Breast epithelium (tissue), 4 donors: ENCODE results near the gene PRF1. TPM values are rescaled to one million over a fixed set of nuclear protein-coding genes. Genes with fewer than 3 reads are reported as not detected.

ENCODE experiments used
- DNase-seq, 2 donors: peaks; one replicate each; pipeline ENCODE4 v3.0.0-alpha.2; 2019; ENCODE audit warnings: low spot score in 2 of 2
- H3K27ac ChIP-seq, 2 donors: fragments of 200-600 bp; sonication (generic) in 1 of 2; one replicate each; pipeline ENCODE4 v1.5.1; 2016 to 2019; ENCODE audit warnings: mild to moderate bottlenecking in 1 of 2
- H3K27me3 ChIP-seq, 2 donors: fragments of 200-600 bp; sonication (generic) in 1 of 2; one replicate each; pipeline versions ENCODE4 v1.5.1 to v1.6.0; 2017 to 2019; ENCODE audit warnings: control low read depth in 1 of 2, mild to moderate bottlenecking in 1 of 2
- H3K36me3 ChIP-seq: fragments of 200-600 bp; one replicate; pipeline ENCODE4 v1.5.1; 2019
- H3K4me1 ChIP-seq, 2 donors: fragments of 200-600 bp; sonication (generic); one replicate each; pipeline ENCODE4 v1.5.1; 2016 to 2019; ENCODE audit warnings: control low read depth in 1 of 2
- H3K4me3 ChIP-seq, 3 donors: fragments of 200-600 bp; sonication (generic); 1 replicate in 2 of 3; 2 replicates in 1 of 3; pipeline ENCODE4 v1.5.1; 2016 to 2019; ENCODE audit warnings: mild to moderate bottlenecking in 3 of 3, moderate library complexity in 2 of 3
- H3K9me3 ChIP-seq, 2 donors: fragments of 200-600 bp; sonication (generic) in 1 of 2; one replicate each; pipeline ENCODE4 v1.5.1; 2016 to 2019; ENCODE audit warnings: control low read depth in 1 of 2
- POLR2A ChIP-seq: fragments of 450-650 bp; IDR thresholded peaks from one replicate; pipeline ENCODE4 v1.6.1; 2016; ENCODE audit warnings: antibody characterized with exemption, mild to moderate bottlenecking, moderate library complexity
- POLR2AphosphoS5 ChIP-seq, 3 donors: sonication (generic); formaldehyde crosslinking; IDR thresholded peaks; one replicate each; pipeline ENCODE4 v1.6.1; 2017; ENCODE audit warnings: antibody characterized with exemption in 3 of 3
- intact Hi-C: fragments of 100-400 bp; cut with DNase I; formaldehyde crosslinking; loops from one replicate; pipeline ENCODE4 v1.15.1; 2023; ENCODE audit warnings: low total_unique reads
- total RNA-seq, 3 donors: library from RNA; depleted of rRNA; stranded (reverse); fragments of >200 nt; gene quantifications; one replicate each; pipeline ENCODE4 v1.1.0, GENCODE V29; 2016
- TF ChIP-seq, protein P1 (sequence below), 3 donors: fragments of 450-650 bp; IDR thresholded peaks; one replicate each; pipeline ENCODE4 v1.5.1; 2016 to 2017; ENCODE audit warnings: antibody characterized with exemption in 3 of 3, mild to moderate bottlenecking in 3 of 3, moderate library complexity in 3 of 3

Gene PRF1
- total RNA-seq, 3 donors from 2014 or later: 2.2 to 4.3 (median 2.2) TPM

DNA sequence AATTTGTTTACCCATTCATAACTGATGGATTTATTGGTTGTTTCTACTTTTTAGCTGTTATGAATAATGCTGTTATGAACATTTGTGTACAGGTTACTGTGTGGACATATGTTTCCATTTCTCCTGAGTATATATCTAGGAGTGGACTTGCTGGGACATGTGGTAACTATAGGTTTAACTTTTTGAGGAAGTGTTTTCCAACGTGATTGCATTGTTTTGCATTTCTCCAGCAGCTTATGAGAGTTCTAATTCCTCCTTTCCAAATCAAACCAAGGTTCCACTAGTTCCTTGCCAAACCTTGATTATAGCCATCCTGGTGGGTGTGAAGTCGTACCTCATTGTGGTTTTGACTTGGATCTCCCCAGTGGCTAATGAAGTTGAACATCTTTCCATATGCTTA, 2.6 kb upstream of the PRF1 start:
- Histone ChIP-seq H3K36me3 (no peaks in the 10 kb centered on the region), H3K9me3 (no peaks in the 10 kb centered on the region), H3K4me3 (no peak overlapping the region), H3K4me1 (no peaks in the 10 kb centered on the region), H3K27me3 (no peaks in the 10 kb centered on the region), H3K27ac (no peak overlapping the region)
- intact Hi-C loops: no loop called here
- no peak for TF ChIP-seq POLR2A
- TF ChIP-seq, protein P1, sequence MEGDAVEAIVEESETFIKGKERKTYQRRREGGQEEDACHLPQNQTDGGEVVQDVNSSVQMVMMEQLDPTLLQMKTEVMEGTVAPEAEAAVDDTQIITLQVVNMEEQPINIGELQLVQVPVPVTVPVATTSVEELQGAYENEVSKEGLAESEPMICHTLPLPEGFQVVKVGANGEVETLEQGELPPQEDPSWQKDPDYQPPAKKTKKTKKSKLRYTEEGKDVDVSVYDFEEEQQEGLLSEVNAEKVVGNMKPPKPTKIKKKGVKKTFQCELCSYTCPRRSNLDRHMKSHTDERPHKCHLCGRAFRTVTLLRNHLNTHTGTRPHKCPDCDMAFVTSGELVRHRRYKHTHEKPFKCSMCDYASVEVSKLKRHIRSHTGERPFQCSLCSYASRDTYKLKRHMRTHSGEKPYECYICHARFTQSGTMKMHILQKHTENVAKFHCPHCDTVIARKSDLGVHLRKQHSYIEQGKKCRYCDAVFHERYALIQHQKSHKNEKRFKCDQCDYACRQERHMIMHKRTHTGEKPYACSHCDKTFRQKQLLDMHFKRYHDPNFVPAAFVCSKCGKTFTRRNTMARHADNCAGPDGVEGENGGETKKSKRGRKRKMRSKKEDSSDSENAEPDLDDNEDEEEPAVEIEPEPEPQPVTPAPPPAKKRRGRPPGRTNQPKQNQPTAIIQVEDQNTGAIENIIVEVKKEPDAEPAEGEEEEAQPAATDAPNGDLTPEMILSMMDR (IDR thresholded peaks at IDR 0.05): no peak
- TF ChIP-seq POLR2AphosphoS5 (IDR thresholded peaks at IDR 0.05): no peak
- no peak for DNase-seq

DNA sequence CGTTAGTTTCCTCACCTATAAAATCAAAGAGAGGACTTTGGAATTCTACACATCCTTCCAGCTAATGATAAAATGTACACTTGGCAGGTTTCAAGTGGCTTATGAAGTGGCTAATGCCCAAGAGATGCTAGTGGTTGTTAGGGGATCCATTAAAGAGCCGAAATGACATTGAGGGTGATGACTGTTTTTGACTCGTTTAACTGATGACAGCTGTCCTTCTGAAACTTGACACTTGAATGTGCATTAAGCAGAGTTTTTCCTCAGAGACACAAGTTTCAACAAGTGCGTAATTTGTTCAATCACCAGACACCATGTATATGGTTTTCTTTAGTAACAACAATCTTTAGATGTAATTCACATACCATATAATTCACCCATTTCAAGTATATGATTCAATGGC, 1.6 kb upstream of the PRF1 start:
- no peaks in the 10 kb centered on the region for H3K9me3 ChIP-seq
- no peaks in the 10 kb centered on the region for H3K36me3 ChIP-seq
- no peaks in the 10 kb centered on the region for H3K4me1 ChIP-seq
- DNase-seq: no peak
- no peak overlapping the region for H3K27ac ChIP-seq
- H3K27me3 ChIP-seq: no peaks in the 10 kb centered on the region
- intact Hi-C loops: no loop called here
- no peak overlapping the region for H3K4me3 ChIP-seq
- TF ChIP-seq POLR2A (no peak), POLR2AphosphoS5 (IDR thresholded peaks at IDR 0.05) (no peak)
- TF ChIP-seq, protein P1 (IDR thresholded peaks at IDR 0.05): no peak

DNA sequence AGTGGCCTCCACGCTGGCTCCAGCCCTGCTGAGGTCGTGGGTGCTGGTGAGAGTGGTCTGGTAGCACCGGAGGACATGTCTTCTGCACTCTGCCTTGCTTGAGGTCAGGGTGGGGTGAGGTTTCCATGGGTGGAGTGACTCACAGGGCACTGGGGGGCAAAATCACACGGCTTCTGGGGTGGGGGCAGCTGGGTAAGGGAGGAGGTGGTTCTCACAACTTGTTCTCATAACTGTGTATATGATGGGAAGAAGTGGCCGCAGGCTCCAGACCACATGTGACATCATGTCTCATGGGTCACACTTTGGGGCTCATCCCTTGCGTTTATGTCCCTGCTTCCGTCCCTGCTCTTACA, 884 bp upstream of the PRF1 start:
- Histone ChIP-seq H3K27me3 (no peaks in the 10 kb centered on the region), H3K9me3 (no peaks in the 10 kb centered on the region), H3K4me1 (no peaks in the 10 kb centered on the region), H3K27ac (no peak overlapping the region), H3K36me3 (no peaks in the 10 kb centered on the region), H3K4me3 (no peak overlapping the region)
- TF ChIP-seq POLR2AphosphoS5 (IDR thresholded peaks at IDR 0.05) (no peak), POLR2A (no peak)
- TF ChIP-seq, protein P1 (IDR thresholded peaks at IDR 0.05): no peak
- intact Hi-C loops: no loop called here
- no peak for DNase-seq

DNA sequence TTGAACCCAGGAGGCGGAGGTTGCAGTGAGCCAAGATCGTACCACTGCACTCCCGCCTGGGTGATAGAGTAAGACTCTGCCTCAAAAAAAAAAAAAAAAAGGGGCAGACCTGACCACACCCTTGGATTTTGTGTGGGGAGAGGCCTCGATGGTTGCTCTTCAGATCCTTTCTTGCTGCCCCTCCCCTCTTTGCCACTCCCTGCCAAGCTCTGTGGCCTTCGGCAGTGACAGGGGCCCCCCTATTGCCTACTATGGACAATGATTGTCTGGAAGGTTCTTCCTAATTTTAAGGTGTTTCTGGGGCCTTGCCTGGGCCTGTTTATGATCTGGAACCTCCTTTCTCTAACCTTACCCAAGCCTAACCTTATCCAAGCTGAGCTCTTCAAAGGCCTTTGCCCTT, 795 bp downstream of the PRF1 start:
- H3K27me3 ChIP-seq: no peaks in the 10 kb centered on the region
- no peak overlapping the region for H3K27ac ChIP-seq
- H3K9me3 ChIP-seq: no peaks in the 10 kb centered on the region
- intact Hi-C loops: no loop called here
- peak overlapping the region in 1 of 3 donors; percentile 21 for H3K4me3 ChIP-seq
- DNase-seq: no peak
- TF ChIP-seq POLR2A (no peak), POLR2AphosphoS5 (IDR thresholded peaks at IDR 0.05) (no peak)
- TF ChIP-seq, protein P1 (IDR thresholded peaks at IDR 0.05): no peak
- no peaks in the 10 kb centered on the region for H3K4me1 ChIP-seq
- H3K36me3 ChIP-seq: no peaks in the 10 kb centered on the region

DNA sequence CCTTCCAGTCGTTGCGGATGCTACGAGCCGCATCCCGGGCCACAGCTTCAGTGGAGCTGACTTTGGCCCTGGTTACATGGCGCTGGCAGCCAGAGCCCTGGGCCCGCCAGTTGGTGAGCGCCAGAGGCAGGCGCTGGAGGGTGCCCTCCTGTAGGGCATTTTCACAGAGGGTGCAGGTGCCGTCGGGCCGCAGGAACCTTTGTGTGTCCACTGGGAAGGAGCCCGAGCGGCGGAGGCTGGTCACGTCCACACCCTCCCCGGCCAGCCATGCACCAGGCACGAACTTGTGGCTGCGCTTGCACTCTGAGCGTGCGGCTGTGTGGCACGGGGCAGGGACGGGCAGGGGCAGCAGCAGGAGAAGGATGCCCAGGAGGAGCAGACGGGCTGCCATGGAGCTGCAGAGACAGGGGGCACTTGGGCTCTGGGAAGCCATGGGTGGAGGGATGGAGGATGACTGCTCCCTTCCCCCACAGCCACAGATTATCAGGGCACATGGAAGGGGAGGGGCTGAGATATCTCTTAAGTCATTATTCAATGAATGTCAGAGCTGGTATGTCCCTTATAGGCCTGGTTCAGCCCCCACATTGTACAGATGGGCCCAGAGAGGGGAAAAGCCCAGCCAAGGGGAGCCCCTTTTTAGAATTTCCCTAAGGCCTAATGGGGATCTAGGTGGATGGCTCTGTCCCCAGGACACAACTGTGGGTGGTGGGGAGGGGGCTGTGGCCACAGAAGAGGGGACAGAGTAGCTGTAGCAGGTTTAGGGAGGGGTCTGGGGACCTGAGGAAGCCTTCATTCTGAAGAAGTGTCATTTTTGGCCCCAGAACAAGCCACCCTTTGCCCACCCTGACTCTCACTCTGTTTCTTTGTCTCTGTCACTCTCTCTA, 1.8 kb downstream of the PRF1 start:
- peak in 1 of 2 donors; percentile 1 for DNase-seq
- H3K9me3 ChIP-seq: no peaks in the 10 kb centered on the region
- H3K27me3 ChIP-seq: no peaks in the 10 kb centered on the region
- TF ChIP-seq POLR2A (no peak), POLR2AphosphoS5 (IDR thresholded peaks at IDR 0.05) (no peak)
- TF ChIP-seq, protein P1 (IDR thresholded peaks at IDR 0.05): no peak
- no peak overlapping the region for H3K27ac ChIP-seq
- H3K36me3 ChIP-seq: no peaks in the 10 kb centered on the region
- H3K4me3 ChIP-seq: no peak overlapping the region
- intact Hi-C loops: no loop called here
- H3K4me1 ChIP-seq: no peaks in the 10 kb centered on the region
